ENCODE data around the gene PRSS21.

PRSS21 gene

GRCh38 chr16:2865651-2866050 is 48.6 kb downstream of the PRSS21 start:
- no peak for DNase-seq (ENCODE audit: low read depth in 2 of 2, low spot score in 1 of 2)

- no peak for DNase-seq (ENCODE audit: low read depth in 2 of 2, low spot score in 1 of 2)
Observed at GRCh38 chr16:2866431-2866830, 49.4 kb downstream of the PRSS21 start.

- DNase-seq (ENCODE audit: low read depth in 2 of 2, low spot score in 1 of 2), result no peak
Observed at GRCh38 chr16:2867661-2867986, 50.6 kb downstream of the PRSS21 start.

GRCh38 chr16:2867987-2868789 is 51.2 kb downstream of the PRSS21 start:
- peak; percentile 85 to 89 for DNase-seq (ENCODE audit: low read depth in 2 of 2, low spot score in 1 of 2)

All from stimulated activated CD8-positive, alpha-beta memory T cell treated with anti-CD3 and anti-CD28 coated beads, Interleukin-4, amount 100 ng/mL, for 4 hours (primary cell).